HEK293 (cell line): Measurements from ENCODE around the gene RAB40C.

Source experiments
- EGR2 ChIP-seq: fragments of 450-650 bp; formaldehyde crosslinking; IDR thresholded peaks from 2 replicates; pipeline ENCODE4 v1.5.1; 2016; ENCODE audit warnings: low read depth, missing biosample characterization, missing genetic modification characterization
- HOXD13 ChIP-seq: sonication (generic); formaldehyde crosslinking; IDR thresholded peaks from 2 replicates; pipeline ENCODE4 v1.8.0; 2022; ENCODE audit warnings: missing genetic modification reagents, borderline replicate concordance
- KLF1 ChIP-seq: fragments of 450-650 bp; formaldehyde crosslinking; IDR thresholded peaks from 2 replicates; pipeline ENCODE4 v1.5.1; 2016; ENCODE audit warnings: missing biosample characterization, missing genetic modification characterization
- MEIS1 ChIP-seq: sonication (generic); formaldehyde crosslinking; IDR thresholded peaks from 2 replicates; pipeline ENCODE4 v1.8.1; 2022; ENCODE audit warnings: missing genetic modification reagents, mild to moderate bottlenecking, borderline replicate concordance
- MZF1 ChIP-seq: fragments of 450-650 bp; formaldehyde crosslinking; IDR thresholded peaks from 2 replicates; pipeline ENCODE4 v1.5.1; 2017; ENCODE audit warnings: missing biosample characterization, missing genetic modification characterization, borderline replicate concordance
- OSR2 ChIP-seq: fragments of 450-650 bp; formaldehyde crosslinking; IDR thresholded peaks from 2 replicates; pipeline ENCODE4 v1.5.1; 2016; ENCODE audit warnings: missing biosample characterization, missing genetic modification characterization
- OVOL3 ChIP-seq: fragments of 450-650 bp; formaldehyde crosslinking; IDR thresholded peaks from 2 replicates; pipeline ENCODE4 v1.5.1; 2016; ENCODE audit warnings: missing biosample characterization, missing genetic modification characterization
- SCRT2 ChIP-seq: fragments of 450-650 bp; formaldehyde crosslinking; IDR thresholded peaks from 2 replicates; pipeline ENCODE4 v1.5.1; 2016; ENCODE audit warnings: missing biosample characterization, missing genetic modification characterization
- YY1 ChIP-seq: fragments of 450-650 bp; formaldehyde crosslinking; IDR thresholded peaks from 2 replicates; pipeline ENCODE4 v1.5.1; 2018; ENCODE audit warnings: missing biosample characterization, missing genetic modification characterization
- ZBTB17 ChIP-seq: fragments of 450-650 bp; formaldehyde crosslinking; IDR thresholded peaks from 2 replicates; pipeline ENCODE4 v1.5.1; 2016; ENCODE audit warnings: missing biosample characterization, missing genetic modification characterization
- ZBTB21 ChIP-seq: fragments of 450-650 bp; formaldehyde crosslinking; IDR thresholded peaks from 2 replicates; pipeline ENCODE4 v1.5.1; 2017; ENCODE audit warnings: missing biosample characterization, missing genetic modification characterization
- ZBTB48 ChIP-seq: fragments of 450-650 bp; formaldehyde crosslinking; IDR thresholded peaks from 2 replicates; pipeline ENCODE4 v1.5.1; 2016; ENCODE audit warnings: missing biosample characterization, missing genetic modification characterization
- ZFP41 ChIP-seq: fragments of 450-650 bp; formaldehyde crosslinking; IDR thresholded peaks from 2 replicates; pipeline ENCODE4 v1.5.1; 2016; ENCODE audit warnings: missing biosample characterization, missing genetic modification characterization, borderline replicate concordance
- ZFP69B ChIP-seq: fragments of 450-650 bp; formaldehyde crosslinking; IDR thresholded peaks from 2 replicates; pipeline ENCODE4 v1.5.1; 2016; ENCODE audit warnings: missing biosample characterization, missing genetic modification characterization
- ZIC2 ChIP-seq: fragments of 450-650 bp; formaldehyde crosslinking; IDR thresholded peaks from 2 replicates; pipeline ENCODE4 v1.5.1; 2016; ENCODE audit warnings: missing biosample characterization, missing genetic modification characterization
- ZNF138 ChIP-seq: fragments of 450-650 bp; formaldehyde crosslinking; IDR thresholded peaks from 2 replicates; pipeline ENCODE4 v1.5.1; 2016; ENCODE audit warnings: missing biosample characterization, missing genetic modification characterization, borderline replicate concordance
- ZNF140 ChIP-seq: fragments of 450-650 bp; formaldehyde crosslinking; IDR thresholded peaks from 2 replicates; pipeline ENCODE4 v1.5.1; 2016; ENCODE audit warnings: missing biosample characterization, missing genetic modification characterization
- ZNF16 ChIP-seq: fragments of 450-650 bp; formaldehyde crosslinking; IDR thresholded peaks from 2 replicates; pipeline ENCODE4 v1.5.1; 2016; ENCODE audit warnings: low read depth, missing biosample characterization, missing genetic modification characterization
- ZNF23 ChIP-seq: fragments of 450-650 bp; formaldehyde crosslinking; IDR thresholded peaks from 2 replicates; pipeline ENCODE4 v1.5.1; 2016; ENCODE audit warnings: missing biosample characterization, missing genetic modification characterization, borderline replicate concordance
- ZNF24 ChIP-seq: fragments of 450-650 bp; formaldehyde crosslinking; IDR thresholded peaks from 2 replicates; pipeline ENCODE4 v1.5.1; 2016; ENCODE audit warnings: missing biosample characterization, missing genetic modification characterization
- ZNF302 ChIP-seq: fragments of 450-650 bp; formaldehyde crosslinking; IDR thresholded peaks from 2 replicates; pipeline ENCODE4 v1.5.1; 2016; ENCODE audit warnings: missing biosample characterization, missing genetic modification characterization, low read depth
- ZNF416 ChIP-seq: fragments of 450-650 bp; formaldehyde crosslinking; IDR thresholded peaks from 2 replicates; pipeline ENCODE4 v1.5.1; 2016; ENCODE audit warnings: missing biosample characterization, missing genetic modification characterization
- ZNF433 ChIP-seq: fragments of 450-650 bp; formaldehyde crosslinking; IDR thresholded peaks from 2 replicates; pipeline ENCODE4 v1.5.1; 2016; ENCODE audit warnings: missing biosample characterization, missing genetic modification characterization, low read depth
- ZNF514 ChIP-seq: fragments of 450-650 bp; formaldehyde crosslinking; IDR thresholded peaks from 2 replicates; pipeline ENCODE4 v1.5.1; 2016; ENCODE audit warnings: missing biosample characterization, missing genetic modification characterization
- ZNF530 ChIP-seq: fragments of 450-650 bp; formaldehyde crosslinking; IDR thresholded peaks from 2 replicates; pipeline ENCODE4 v1.5.1; 2016; ENCODE audit warnings: low read depth, missing biosample characterization, missing genetic modification characterization
- ZNF561 ChIP-seq: fragments of 450-650 bp; IDR thresholded peaks from 2 replicates; pipeline ENCODE4 v1.5.1; 2018; ENCODE audit warnings: missing biosample characterization, missing genetic modification characterization, borderline replicate concordance
- ZNF626 ChIP-seq: fragments of 450-650 bp; sonication (Bioruptor Pico); formaldehyde crosslinking; IDR thresholded peaks from 2 replicates; pipeline ENCODE4 v1.5.1; 2018; ENCODE audit warnings: missing biosample characterization, missing genetic modification characterization, inconsistent platforms
- ZNF654 ChIP-seq: fragments of 450-650 bp; formaldehyde crosslinking; IDR thresholded peaks from 2 replicates; pipeline ENCODE4 v1.5.1; 2016; ENCODE audit warnings: low read depth, missing biosample characterization, missing genetic modification characterization
- ZNF701 ChIP-seq: fragments of 450-650 bp; formaldehyde crosslinking; IDR thresholded peaks from 2 replicates; pipeline ENCODE4 v1.5.1; 2016; ENCODE audit warnings: missing biosample characterization, missing genetic modification characterization
- ZNF707 ChIP-seq: fragments of 450-650 bp; formaldehyde crosslinking; IDR thresholded peaks from 2 replicates; pipeline ENCODE4 v1.5.1; 2016; ENCODE audit warnings: missing biosample characterization, missing genetic modification characterization
- ZNF76 ChIP-seq: fragments of 450-650 bp; formaldehyde crosslinking; IDR thresholded peaks from 2 replicates; pipeline ENCODE4; 2016; ENCODE audit warnings: low read depth, missing biosample characterization, missing genetic modification characterization, borderline replicate concordance
- TF ChIP-seq, protein P1 (sequence below): fragments of 450-650 bp; formaldehyde crosslinking; IDR thresholded peaks from 2 replicates; pipeline ENCODE4 v1.5.1; 2016; ENCODE audit warnings: missing biosample characterization, missing genetic modification characterization
- TF ChIP-seq, protein P2 (sequence below): fragments of 450-650 bp; formaldehyde crosslinking; optimal IDR thresholded peaks from 2 replicates; pipeline ENCODE3; 2016; ENCODE audit warnings: missing biosample characterization, mild to moderate bottlenecking, missing genetic modification characterization
- TF ChIP-seq, protein P3 (sequence below): fragments of 450-650 bp; IDR thresholded peaks from 2 replicates; pipeline ENCODE4 v1.5.1; 2018; ENCODE audit warnings: missing biosample characterization, mild to moderate bottlenecking, missing genetic modification characterization
- TF ChIP-seq, protein P4 (sequence below): fragments of 450-650 bp; formaldehyde crosslinking; IDR thresholded peaks from 2 replicates; pipeline ENCODE4 v1.5.1; 2016; ENCODE audit warnings: missing biosample characterization, missing genetic modification characterization
- TF ChIP-seq, protein P5 (sequence below): fragments of 450-650 bp; formaldehyde crosslinking; IDR thresholded peaks from 2 replicates; pipeline ENCODE4 v1.5.1; 2016; ENCODE audit warnings: missing biosample characterization, missing genetic modification characterization, low read depth

The RAB40C gene

DNA sequence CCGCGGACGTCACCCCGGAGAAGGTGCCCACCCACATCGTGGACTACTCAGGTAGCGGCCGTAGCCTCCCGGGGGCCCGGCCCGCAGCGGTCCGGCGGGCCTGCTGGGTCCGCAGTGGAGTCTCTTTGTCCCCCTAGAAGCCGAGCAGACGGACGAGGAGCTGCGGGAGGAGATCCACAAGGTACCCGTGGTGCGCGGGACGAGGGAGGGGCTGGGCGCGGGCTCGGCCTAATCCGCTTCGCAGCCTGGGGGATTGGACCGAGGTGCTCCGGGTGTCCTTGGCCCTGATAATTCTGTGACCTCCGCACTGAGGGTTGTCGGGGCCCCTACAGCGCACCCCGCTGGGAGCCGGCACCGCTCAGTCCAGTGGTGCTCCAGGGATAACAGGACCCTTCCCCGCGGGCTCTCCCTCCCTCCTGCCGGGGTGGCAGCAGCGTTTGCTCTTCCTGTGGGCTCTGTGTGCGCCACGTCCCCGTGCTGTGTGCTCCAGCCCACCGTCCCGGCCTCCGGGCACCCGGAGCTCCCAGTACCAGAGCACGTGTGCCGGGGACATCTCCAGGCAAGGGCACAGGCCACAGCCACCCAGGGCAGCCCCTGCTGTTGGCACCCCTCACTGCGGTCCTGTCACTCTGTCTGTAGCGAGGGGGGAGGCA is 78.8 kb downstream of the RAB40C start (continued):
- peak; percentile 37; the same call in 1 of the 2 replicates for TF ChIP-seq ZNF76
- no peak for TF ChIP-seq ZFP69B (tag by site-specific recombination)
- no peak for TF ChIP-seq HOXD13 (CRISPR knock-in tag)
- no peak for TF ChIP-seq ZNF530 (tag by site-specific recombination)
- no peak for TF ChIP-seq ZFP41 (tag by site-specific recombination)
- TF ChIP-seq ZNF654 (tag by site-specific recombination), result no peak
- TF ChIP-seq, protein P1, sequence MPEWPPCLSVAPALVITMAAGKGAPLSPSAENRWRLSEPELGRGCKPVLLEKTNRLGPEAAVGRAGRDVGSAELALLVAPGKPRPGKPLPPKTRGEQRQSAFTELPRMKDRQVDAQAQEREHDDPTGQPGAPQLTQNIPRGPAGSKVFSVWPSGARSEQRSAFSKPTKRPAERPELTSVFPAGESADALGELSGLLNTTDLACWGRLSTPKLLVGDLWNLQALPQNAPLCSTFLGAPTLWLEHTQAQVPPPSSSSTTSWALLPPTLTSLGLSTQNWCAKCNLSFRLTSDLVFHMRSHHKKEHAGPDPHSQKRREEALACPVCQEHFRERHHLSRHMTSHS (tag by site-specific recombination), result no peak
- no peak for TF ChIP-seq ZNF514 (tag by site-specific recombination)
- TF ChIP-seq, protein P2, sequence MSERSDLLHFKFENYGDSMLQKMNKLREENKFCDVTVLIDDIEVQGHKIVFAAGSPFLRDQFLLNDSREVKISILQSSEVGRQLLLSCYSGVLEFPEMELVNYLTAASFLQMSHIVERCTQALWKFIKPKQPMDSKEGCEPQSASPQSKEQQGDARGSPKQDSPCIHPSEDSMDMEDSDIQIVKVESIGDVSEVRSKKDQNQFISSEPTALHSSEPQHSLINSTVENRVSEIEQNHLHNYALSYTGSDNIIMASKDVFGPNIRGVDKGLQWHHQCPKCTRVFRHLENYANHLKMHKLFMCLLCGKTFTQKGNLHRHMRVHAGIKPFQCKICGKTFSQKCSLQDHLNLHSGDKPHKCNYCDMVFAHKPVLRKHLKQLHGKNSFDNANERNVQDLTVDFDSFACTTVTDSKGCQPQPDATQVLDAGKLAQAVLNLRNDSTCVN (tag by site-specific recombination), result peak; percentile 55
- TF ChIP-seq ZBTB48 (tag by site-specific recombination), result no peak
- TF ChIP-seq MEIS1 (CRISPR knock-in tag), result no peak
- no peak for TF ChIP-seq ZNF16 (tag by site-specific recombination)
- TF ChIP-seq ZNF416 (tag by site-specific recombination), result no peak
- TF ChIP-seq ZNF138 (tag by site-specific recombination), result no peak
- TF ChIP-seq ZNF707 (tag by site-specific recombination), result no peak
- TF ChIP-seq MZF1 (tag by site-specific recombination), result no peak
- TF ChIP-seq ZNF561, result no peak
- no peak for TF ChIP-seq ZNF24 (tag by site-specific recombination)
- no peak for TF ChIP-seq OVOL3 (tag by site-specific recombination)
- TF ChIP-seq ZNF302 (tag by site-specific recombination), result no peak
- TF ChIP-seq, protein P3, sequence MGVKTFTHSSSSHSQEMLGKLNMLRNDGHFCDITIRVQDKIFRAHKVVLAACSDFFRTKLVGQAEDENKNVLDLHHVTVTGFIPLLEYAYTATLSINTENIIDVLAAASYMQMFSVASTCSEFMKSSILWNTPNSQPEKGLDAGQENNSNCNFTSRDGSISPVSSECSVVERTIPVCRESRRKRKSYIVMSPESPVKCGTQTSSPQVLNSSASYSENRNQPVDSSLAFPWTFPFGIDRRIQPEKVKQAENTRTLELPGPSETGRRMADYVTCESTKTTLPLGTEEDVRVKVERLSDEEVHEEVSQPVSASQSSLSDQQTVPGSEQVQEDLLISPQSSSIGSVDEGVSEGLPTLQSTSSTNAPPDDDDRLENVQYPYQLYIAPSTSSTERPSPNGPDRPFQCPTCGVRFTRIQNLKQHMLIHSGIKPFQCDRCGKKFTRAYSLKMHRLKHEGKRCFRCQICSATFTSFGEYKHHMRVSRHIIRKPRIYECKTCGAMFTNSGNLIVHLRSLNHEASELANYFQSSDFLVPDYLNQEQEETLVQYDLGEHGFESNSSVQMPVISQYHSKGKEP (tag by site-specific recombination), result no peak
- TF ChIP-seq OSR2, result no peak
- peak; percentile 38 for TF ChIP-seq ZBTB17 (tag by site-specific recombination)
- no peak for TF ChIP-seq ZNF626 (tag by site-specific recombination)
- TF ChIP-seq KLF1 (tag by site-specific recombination), result no peak
- no peak for TF ChIP-seq ZNF433 (tag by site-specific recombination)
- no peak for TF ChIP-seq ZBTB21 (tag by site-specific recombination)
- no peak for TF ChIP-seq YY1 (tag by site-specific recombination)
- no peak for TF ChIP-seq ZNF23
- no peak for TF ChIP-seq ZNF701 (tag by site-specific recombination)
- TF ChIP-seq SCRT2 (tag by site-specific recombination), result no peak
- TF ChIP-seq, protein P4, sequence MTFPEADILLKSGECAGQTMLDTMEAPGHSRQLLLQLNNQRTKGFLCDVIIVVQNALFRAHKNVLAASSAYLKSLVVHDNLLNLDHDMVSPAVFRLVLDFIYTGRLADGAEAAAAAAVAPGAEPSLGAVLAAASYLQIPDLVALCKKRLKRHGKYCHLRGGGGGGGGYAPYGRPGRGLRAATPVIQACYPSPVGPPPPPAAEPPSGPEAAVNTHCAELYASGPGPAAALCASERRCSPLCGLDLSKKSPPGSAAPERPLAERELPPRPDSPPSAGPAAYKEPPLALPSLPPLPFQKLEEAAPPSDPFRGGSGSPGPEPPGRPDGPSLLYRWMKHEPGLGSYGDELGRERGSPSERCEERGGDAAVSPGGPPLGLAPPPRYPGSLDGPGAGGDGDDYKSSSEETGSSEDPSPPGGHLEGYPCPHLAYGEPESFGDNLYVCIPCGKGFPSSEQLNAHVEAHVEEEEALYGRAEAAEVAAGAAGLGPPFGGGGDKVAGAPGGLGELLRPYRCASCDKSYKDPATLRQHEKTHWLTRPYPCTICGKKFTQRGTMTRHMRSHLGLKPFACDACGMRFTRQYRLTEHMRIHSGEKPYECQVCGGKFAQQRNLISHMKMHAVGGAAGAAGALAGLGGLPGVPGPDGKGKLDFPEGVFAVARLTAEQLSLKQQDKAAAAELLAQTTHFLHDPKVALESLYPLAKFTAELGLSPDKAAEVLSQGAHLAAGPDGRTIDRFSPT, result peak; percentile 65
- TF ChIP-seq, protein P5, sequence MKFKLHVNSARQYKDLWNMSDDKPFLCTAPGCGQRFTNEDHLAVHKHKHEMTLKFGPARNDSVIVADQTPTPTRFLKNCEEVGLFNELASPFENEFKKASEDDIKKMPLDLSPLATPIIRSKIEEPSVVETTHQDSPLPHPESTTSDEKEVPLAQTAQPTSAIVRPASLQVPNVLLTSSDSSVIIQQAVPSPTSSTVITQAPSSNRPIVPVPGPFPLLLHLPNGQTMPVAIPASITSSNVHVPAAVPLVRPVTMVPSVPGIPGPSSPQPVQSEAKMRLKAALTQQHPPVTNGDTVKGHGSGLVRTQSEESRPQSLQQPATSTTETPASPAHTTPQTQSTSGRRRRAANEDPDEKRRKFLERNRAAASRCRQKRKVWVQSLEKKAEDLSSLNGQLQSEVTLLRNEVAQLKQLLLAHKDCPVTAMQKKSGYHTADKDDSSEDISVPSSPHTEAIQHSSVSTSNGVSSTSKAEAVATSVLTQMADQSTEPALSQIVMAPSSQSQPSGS (tag by site-specific recombination), result no peak
- TF ChIP-seq ZIC2 (tag by site-specific recombination), result peak; percentile 96
- TF ChIP-seq EGR2, result no peak
- TF ChIP-seq ZNF140 (tag by site-specific recombination), result no peak
